ENCODE data around the gene LIPC. TPM values are rescaled to one million over a fixed set of nuclear protein-coding genes. Genes with fewer than 3 reads are reported as not detected.

LIPC gene
- total and polyA plus RNA-seq, 9 of the 15 experiments (the other 6 are each of a cell fraction or from before 2014, with no cell fraction given) = 0.07 to 0.41 (median 0.11) TPM; not detected in 2

DNA sequence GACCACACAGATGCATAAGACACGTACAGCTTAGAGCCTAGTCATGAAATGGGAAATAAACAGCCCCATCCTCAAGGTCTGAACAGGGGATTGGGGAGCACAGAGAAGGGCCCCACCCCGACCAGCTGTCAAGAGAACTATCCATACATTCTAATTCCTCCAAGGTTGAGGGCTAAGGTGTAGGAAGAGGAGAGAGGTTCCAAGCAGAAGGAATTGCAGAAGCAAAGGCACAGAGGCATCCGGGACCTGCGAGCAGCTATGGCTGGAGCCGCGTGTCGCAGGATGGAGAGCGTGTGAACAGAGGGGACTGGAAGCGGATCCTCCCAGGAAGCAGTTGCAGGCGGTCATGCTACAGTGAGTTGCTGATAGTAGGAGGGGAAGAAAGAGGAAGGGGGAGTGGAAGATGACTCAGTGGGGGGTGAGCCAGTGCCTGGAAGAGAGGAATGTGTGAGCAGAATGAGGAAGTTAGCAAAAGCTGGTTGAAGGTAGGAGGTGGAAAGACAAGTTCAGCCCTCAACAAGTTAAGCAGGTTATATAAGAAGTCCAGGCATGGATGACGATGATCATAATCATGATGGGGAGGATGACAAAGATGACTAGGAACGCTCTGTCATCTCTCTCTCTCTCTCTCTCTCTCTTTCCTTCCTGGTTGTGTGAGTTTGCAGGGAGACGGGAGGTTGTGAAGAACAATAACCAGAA, 89.7 kb downstream of the LIPC start (continued):
- TF ChIP-seq RBM22 (IDR thresholded peaks at IDR 0.05; ENCODE audit: low read depth, low read length, poor library complexity, severe bottlenecking) (no peak), CHD1 (IDR thresholded peaks at IDR 0.05; ENCODE audit: low read length) (no peak), SMC3 (conservative IDR thresholded peaks at IDR 0.05; ENCODE audit: insufficient read depth, low read depth, low read length) (no peak), TCF7 (IDR thresholded peaks at IDR 0.05; ENCODE audit: borderline replicate concordance) (0 out of 2 replicates have a peak, but pooled peaks have one; percentile 47), PTRF (tag; IDR thresholded peaks at IDR 0.05) (no peak), MYBL2 (IDR thresholded peaks at IDR 0.05; ENCODE audit: low read depth) (no peak), MYBL2 (CRISPR knock-in tag; IDR thresholded peaks at IDR 0.05; ENCODE audit: borderline replicate concordance) (no peak), SMAD4 (CRISPR knock-in tag; conservative IDR thresholded peaks at IDR 0.05) (peak; percentile 75; the same call in 1 of the 2 replicates), ZFP36 (IDR thresholded peaks at IDR 0.05; ENCODE audit: low read depth, low read length, partially characterized antibody) (no peak), BACH1 (tag; IDR thresholded peaks at IDR 0.05) (peak; percentile 40; the same call in 1 of the 2 replicates), MTF1 (CRISPR knock-in tag; IDR thresholded peaks at IDR 0.05; ENCODE audit: borderline replicate concordance) (no peak)
- TF ChIP-seq, protein P1, sequence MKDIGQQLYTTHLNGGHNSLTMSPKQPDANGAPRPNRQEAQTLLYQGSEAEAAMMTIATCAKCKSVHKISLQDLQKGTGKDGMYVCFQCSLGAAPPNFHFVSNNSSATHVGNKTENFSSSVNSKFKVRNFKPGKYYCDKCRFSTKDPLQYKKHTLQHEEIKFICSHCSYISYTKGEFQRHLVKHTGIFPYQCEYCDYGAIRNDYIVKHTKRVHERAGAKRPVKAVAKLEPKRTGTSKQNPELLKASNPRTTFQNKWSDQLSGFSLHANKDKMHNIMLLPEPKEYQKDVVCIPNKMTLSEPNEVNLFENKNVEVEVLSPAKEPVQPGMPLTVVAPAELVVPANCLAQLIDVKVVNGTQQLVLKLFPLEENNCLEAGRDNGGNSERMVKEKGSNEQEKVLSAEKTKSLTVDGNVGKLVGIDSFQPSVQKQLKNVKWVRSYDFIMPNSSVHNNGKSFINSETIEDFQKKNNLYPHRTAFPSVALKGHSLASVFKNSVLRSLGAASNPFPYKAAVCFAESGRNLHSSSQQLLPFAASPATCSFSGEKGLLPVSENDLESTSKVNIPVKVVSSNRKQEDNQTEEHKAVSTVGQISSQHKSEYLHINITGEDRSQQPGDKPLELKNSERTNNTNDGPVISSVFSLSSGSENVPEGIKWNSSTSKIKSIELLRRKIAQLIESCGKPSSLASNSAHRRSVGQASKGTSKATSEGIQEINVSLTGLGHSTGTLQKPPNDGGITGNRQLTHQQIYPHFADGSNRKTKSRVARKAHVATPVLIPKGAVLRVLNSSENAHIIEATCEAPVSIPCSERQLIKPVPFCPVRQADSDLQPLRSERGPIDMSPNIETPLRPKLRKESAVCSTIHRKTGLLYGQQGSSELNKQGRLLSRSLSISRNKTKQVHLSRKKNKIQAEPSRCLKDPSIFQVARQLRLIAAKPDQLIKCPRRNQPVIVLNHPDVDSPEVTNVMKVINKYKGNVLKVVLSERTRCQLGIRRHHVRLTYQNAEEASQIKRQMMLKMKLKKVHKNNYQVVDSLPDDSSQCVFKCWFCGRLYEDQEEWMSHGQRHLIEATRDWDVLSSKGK (CRISPR knock-in tag; IDR thresholded peaks at IDR 0.05) = no peak
- TF ChIP-seq, protein P2, sequence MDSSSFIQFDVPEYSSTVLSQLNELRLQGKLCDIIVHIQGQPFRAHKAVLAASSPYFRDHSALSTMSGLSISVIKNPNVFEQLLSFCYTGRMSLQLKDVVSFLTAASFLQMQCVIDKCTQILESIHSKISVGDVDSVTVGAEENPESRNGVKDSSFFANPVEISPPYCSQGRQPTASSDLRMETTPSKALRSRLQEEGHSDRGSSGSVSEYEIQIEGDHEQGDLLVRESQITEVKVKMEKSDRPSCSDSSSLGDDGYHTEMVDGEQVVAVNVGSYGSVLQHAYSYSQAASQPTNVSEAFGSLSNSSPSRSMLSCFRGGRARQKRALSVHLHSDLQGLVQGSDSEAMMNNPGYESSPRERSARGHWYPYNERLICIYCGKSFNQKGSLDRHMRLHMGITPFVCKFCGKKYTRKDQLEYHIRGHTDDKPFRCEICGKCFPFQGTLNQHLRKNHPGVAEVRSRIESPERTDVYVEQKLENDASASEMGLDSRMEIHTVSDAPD (CRISPR knock-in tag; IDR thresholded peaks at IDR 0.05) = no peak
- TF ChIP-seq, protein P3, sequence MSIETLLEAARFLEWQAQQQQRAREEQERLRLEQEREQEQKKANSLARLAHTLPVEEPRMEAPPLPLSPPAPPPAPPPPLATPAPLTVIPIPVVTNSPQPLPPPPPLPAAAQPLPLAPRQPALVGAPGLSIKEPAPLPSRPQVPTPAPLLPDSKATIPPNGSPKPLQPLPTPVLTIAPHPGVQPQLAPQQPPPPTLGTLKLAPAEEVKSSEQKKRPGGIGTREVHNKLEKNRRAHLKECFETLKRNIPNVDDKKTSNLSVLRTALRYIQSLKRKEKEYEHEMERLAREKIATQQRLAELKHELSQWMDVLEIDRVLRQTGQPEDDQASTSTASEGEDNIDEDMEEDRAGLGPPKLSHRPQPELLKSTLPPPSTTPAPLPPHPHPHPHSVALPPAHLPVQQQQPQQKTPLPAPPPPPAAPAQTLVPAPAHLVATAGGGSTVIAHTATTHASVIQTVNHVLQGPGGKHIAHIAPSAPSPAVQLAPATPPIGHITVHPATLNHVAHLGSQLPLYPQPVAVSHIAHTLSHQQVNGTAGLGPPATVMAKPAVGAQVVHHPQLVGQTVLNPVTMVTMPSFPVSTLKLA (conservative IDR thresholded peaks at IDR 0.05) = peak; percentile 77 to 81; a peak in 3 of 4 replicates
- TF ChIP-seq, protein P4, sequence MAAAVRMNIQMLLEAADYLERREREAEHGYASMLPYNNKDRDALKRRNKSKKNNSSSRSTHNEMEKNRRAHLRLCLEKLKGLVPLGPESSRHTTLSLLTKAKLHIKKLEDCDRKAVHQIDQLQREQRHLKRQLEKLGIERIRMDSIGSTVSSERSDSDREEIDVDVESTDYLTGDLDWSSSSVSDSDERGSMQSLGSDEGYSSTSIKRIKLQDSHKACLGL (CRISPR knock-in tag; IDR thresholded peaks at IDR 0.05; ENCODE audit: borderline replicate concordance, poor library complexity, severe bottlenecking) = no peak
- TF ChIP-seq, protein P5, sequence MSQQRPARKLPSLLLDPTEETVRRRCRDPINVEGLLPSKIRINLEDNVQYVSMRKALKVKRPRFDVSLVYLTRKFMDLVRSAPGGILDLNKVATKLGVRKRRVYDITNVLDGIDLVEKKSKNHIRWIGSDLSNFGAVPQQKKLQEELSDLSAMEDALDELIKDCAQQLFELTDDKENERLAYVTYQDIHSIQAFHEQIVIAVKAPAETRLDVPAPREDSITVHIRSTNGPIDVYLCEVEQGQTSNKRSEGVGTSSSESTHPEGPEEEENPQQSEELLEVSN (IDR thresholded peaks at IDR 0.05; ENCODE audit: borderline replicate concordance in 1 of 2, extremely low read depth in 1 of 2, insufficient read depth in 1 of 2, insufficient read length in 1 of 2, low read depth in 1 of 2, low read length in 1 of 2, poor library complexity in 1 of 2, severe bottlenecking in 1 of 2) = peak; percentile 85 to 91
